OCI-LY7 (cell line): ENCODE results near the gene SCAMP5.

Source experiments
- CTCF ChIP-seq: fragments of 200-600 bp; sonication (generic); conservative IDR thresholded peaks from 2 replicates; pipeline ENCODE4 v1.5.1; 2014; ENCODE audit warnings: mild to moderate bottlenecking, antibody characterized with exemption, low read length, moderate library complexity, mixed read lengths
- EZH2phosphoT487 ChIP-seq: fragments of 200-600 bp; sonication (generic); IDR thresholded peaks from 2 replicates; pipeline ENCODE4 v1.6.1; 2018; ENCODE audit warnings: low read depth, borderline replicate concordance, mild to moderate bottlenecking, mixed run types, antibody characterized with exemption, low read length, moderate library complexity, mixed read lengths

- TF ChIP-seq CTCF (no peak), EZH2phosphoT487 (no peak)
Measured at GRCh38 chr15:75007216-75007615, 11.9 kb downstream of the SCAMP5 start.
